Astrocyte of the hippocampus (primary cell): ENCODE measurements around the gene ZFAND2B.
"Not testable (repeated sequence)": the region's sequence is repeated elsewhere in the genome, so short reads cannot be mapped to it uniquely, and the experiment has no call there.

ENCODE experiments used
- DNase-seq: peaks from one replicate; pipeline ENCODE4 v3.0.0; 2011; ENCODE audit warnings: low read depth, low spot score

Gene ZFAND2B

DNA sequence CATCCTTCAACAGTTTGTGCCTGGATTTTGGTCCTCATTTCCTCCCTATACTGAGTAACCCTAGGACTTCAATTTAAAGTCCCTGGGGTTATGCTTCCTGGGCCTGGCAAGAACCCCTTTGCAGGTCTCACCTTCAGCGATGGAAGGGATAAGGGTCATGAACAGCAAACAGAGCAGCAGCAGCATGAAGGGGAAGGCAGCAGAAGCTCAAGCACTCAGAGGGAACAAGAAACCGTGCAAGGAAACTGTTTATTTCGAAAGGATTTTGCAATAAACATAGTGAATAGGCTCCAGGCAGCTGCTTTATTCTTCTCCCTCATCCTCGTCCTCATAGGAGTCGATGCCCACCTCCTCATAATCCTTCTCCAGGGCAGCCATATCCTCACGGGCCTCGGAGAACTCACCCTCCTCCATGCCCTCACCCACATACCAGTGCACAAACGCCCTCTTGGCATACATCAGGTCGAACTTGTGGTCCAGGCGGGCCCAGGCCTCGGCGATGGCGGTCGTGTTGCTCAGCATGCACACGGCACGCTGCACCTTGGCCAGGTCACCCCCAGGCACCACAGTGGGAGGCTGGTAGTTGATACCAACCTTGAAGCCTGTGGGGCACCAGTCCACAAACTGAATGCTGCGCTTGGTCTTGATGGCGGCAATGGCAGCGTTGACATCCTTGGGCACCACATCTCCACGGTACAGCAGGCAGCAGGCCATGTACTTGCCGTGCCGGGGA, 43.6 kb downstream of the ZFAND2B start:
- no peak for DNase-seq

DNA sequence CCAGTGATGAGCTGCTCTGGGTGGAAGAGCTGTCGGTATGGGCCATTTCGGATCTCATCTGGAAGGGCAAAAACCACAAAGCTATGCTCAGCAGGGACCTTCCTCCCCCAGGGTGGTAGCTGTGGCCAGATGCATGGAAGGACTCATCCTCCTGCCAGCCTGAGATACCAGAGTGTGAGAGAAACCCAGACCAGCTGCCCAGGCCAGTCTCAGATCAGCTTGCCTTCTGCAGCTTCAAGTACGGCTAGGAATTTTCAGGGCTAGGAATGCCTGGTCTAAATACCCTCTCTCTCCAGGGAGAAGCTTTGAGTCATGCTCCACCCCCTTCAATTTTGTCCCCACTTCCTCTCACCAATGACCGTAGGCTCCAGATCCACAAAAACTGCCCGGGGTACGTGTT, 45.1 kb downstream of the ZFAND2B start:
- no peak for DNase-seq

DNA sequence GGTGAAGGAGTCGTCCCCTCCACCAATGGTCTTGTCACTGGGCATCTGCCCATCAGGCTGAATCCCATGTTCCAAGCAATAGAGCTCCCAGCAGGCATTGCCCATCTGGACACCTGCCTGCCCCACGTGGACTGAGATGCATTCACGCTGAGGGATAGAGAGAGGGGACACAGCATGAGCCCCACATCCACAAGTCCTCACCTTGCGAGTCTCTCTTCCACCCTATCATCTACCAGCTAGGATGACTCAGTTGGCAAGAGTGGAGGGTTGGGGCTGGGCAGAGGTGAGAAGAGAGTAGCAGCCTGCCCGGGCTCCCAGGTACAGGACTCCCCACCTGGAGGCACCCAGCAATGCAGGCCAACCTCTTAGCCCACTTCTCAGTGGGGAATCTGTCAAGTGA, 45.5 kb downstream of the ZFAND2B start:
- no peak for DNase-seq

DNA sequence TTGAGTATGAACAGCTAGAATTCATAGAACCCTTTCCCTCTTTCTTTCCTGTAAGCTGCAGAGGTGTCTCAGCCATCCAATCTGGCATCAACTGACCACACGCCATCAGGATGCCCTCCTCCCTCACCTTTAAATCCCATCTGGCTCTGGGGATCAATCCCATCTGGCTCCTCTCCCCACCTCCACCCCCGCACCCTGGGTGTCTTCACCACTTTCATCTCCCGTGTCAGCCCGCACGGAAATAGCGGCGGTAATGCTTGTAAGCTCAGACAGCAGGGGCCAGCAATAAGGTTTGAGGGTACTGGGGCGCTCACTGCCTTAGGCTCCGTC, 46.0 kb downstream of the ZFAND2B start:
- DNase-seq, result no peak

DNA sequence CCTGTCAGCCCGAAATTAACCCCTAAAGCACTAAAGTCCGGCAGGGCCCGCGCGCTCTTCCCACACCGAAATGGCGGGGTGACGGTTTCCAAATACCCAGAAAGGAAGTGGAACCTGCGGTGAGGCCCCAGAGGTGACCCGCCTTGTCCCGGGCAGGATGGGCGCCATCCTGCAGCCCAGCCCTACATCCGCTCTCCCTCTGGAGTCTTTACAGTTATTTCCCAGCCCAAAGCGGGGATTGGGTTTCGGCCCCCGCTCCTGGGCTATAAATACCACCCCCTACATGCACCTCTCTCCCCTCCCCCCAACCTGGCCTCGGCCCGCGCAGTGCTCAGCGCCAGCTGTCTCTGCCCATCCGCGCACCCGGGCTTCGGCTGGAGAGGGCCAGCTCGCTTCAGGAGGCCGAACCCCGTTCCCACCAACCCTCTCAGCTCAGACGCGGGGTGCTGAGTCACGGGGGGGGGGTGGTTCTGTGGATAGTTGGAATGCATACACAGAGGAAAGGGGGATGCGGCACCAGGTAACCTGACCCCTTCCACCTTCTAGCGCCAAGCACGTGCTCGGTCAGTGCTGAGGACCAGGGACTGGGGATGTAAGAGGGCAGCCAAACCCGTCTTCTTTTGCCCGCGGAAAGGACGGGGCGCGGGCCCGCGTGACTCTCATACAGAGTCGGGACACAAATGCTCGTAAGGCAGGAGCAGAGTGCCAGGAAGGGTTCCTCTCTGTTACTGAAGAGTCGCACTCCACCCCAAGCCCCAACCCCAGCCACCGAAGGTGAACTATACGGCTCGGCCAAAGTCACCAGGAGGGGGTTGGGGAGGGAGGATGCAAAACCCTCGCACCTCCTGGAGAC, 46.5 kb downstream of the ZFAND2B start, which contains the start of gene TUBA4B:
Gene TUBA4B, plus strand, starts transcription at position 344 of the 853 bp plus-strand sequence. Its CDS starts 165 bp downstream, at position 509.
- DNase-seq, result peak; percentile 50

DNA sequence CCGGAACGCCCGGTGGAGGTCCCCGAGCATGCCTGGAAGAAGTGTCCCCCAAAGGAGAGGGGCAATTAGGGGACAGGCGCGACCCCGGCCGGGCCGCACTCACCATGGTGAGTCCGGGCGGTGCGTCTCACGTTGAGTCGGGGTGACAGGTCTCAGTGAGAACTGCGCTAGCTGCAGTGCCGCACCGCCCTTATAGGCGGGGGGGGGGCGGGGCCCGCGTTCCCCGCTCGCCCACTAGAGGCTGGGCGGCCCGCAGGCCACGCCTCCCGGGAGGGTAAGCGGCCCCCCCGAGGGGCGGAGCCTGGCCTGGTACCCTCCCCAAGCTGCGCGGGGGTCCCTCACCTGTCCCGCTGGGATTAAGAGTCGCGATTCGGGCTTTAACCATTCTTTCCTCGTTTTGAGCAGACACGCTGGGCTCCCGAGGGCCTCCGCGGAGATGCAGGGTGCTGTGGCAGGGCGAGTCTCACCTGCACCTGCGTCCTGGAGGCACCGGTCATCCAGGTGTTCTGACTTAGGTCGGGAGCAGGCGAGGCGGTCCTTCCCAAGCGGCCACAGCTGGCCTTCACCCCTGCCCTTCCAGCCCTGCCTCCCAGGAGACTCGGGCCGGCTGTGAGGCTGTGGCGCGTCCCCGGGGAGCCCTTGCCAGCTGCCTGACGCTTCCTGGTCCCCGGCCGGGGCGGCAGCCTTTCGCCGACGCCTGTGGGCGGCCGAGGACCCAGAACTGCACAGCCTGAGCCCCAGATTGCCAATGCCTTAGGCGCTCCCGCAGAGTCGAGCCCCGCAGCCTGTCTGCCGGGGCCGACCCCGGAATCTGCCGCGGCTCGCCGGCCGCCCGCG, 47.4 kb downstream of the ZFAND2B start, which contains the start of gene TUBA4A:
Gene TUBA4A, minus strand, starts transcription at position 166 of the 837 bp plus-strand sequence. Its CDS starts 60 bp downstream, at position 106.
- peak; percentile 84 for DNase-seq

DNA sequence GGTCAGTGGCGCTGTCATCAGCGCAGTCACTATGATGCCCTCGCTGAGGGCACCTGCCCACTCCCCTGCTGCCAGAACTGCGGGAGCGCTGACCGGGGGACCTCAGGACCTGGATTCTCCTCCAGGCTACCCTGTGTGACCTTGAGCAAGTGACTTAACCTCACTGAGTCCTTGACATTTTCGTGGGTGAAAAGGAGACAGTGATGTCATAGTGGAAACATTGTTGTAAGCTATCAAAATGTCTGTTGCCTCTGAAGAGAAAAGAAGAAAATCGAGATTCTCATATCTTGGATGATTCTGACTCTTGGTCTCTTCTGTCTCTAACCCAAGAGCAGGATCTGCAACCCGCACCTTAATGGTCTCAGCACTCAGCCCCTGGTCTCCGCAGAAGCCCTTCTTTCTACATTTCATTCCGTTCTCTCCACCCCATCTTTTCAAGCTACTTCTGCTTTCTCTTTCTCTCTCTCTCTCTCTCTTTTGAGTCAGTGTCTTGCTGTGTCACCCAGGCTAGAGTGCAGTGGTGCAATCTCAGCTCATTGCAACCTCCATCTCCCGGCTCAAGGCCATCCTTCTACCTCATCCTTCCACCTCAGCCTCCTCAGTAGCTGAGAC, 48.1 kb downstream of the ZFAND2B start:
- no peak for DNase-seq

DNA sequence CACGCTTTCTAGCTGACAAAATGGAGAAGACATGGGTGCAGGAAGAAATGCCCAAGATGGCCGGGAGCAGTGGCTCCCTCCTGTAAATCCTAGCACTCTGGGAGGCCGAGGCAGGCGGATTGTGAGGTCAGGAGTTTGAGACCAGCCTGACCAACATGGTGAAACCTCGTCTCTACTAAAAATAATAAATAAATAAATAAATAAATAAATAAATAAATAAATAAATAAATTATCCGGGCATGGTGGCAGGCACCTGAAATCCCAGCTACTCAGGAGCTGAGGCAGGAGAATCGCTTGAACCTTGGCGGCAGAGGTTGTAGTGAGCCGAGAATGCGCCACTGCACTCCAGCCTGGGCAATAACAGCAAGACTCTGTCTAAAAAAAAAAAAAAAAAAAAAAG, 52.4 kb downstream of the ZFAND2B start:
- not testable (repeated sequence) for DNase-seq
